SK-N-SH treated with all-trans-retinoic acid at 6 μM for 48 hours (cell line): ENCODE measurements around the gene FPGS.

Experiments used
- ARNTL ChIP-seq: fragments of 450-650 bp; formaldehyde crosslinking; IDR thresholded peaks from 2 replicates; pipeline ENCODE4 v1.5.0; 2020; ENCODE audit warnings: low read depth, mild to moderate bottlenecking, moderate library complexity, borderline replicate concordance
- BACH2 ChIP-seq: fragments of 250-450 bp; sonication (Bioruptor Pico); IDR thresholded peaks from 2 replicates; pipeline ENCODE4 v1.9.0; 2021; ENCODE audit warnings: mild to moderate bottlenecking, borderline replicate concordance
- OSR1 ChIP-seq: fragments of 250-450 bp; sonication (Bioruptor Pico); IDR thresholded peaks from 2 replicates; pipeline ENCODE4 v1.8.0; 2022; ENCODE audit warnings: moderate library complexity, mild to moderate bottlenecking, inconsistent platforms
- PPARA ChIP-seq: fragments of 250-450 bp; sonication (Bioruptor Pico); IDR thresholded peaks from 2 replicates; pipeline ENCODE4 v1.5.0; 2020; ENCODE audit warnings: mild to moderate bottlenecking, borderline replicate concordance
- ZFP30 ChIP-seq: fragments of 450-650 bp; formaldehyde crosslinking; IDR thresholded peaks from 2 replicates; pipeline ENCODE4 v1.5.0; 2022; ENCODE audit warnings: mild to moderate bottlenecking, moderate library complexity
- TF ChIP-seq, protein P1 (sequence below): fragments of 250-450 bp; sonication (Bioruptor Pico); IDR thresholded peaks from 2 replicates; pipeline ENCODE4 v1.8.0; 2020; ENCODE audit warnings: mild to moderate bottlenecking, moderate library complexity, borderline replicate concordance

DNA sequence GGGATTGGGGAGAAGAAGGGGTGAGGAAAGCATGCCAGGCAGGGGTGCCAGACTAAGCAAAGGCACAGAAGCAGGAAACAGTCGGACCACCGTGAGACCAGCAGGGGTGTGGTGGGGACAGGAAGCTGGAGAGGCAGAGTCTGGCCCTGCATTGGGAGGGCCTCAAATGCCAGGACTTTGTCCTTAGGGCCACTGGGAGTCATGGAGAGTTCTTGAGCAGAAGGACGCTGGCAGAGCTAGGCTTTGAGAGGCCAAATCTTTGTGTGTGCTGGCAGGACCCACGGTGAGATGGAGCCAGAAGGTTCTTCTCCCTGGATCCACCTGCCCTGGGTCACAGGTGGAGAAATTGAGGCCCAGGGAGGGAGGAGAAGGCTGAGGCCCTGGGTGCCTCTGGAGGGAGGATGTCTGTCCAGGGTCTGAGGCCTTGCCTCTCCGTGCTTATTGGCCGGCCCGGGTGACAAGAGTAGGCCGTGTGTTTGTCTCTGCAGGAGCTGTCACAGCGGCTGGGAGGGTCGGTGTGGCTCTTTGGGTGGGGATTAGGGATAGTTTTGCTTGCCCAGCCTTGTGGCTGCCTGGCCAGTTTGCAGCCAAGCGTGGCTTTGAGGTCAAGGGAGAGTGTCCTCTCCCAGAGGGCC is 53.5 kb downstream of the FPGS start:
- TF ChIP-seq PPARA (CRISPR knock-in tag) (no peak), ZFP30 (CRISPR knock-in tag) (no peak), BACH2 (CRISPR knock-in tag) (no peak), OSR1 (CRISPR knock-in tag) (no peak), ARNTL (CRISPR knock-in tag) (no peak)
- TF ChIP-seq, protein P1, sequence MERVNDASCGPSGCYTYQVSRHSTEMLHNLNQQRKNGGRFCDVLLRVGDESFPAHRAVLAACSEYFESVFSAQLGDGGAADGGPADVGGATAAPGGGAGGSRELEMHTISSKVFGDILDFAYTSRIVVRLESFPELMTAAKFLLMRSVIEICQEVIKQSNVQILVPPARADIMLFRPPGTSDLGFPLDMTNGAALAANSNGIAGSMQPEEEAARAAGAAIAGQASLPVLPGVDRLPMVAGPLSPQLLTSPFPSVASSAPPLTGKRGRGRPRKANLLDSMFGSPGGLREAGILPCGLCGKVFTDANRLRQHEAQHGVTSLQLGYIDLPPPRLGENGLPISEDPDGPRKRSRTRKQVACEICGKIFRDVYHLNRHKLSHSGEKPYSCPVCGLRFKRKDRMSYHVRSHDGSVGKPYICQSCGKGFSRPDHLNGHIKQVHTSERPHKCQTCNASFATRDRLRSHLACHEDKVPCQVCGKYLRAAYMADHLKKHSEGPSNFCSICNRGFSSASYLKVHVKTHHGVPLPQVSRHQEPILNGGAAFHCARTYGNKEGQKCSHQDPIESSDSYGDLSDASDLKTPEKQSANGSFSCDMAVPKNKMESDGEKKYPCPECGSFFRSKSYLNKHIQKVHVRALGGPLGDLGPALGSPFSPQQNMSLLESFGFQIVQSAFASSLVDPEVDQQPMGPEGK, result no peak
